Measurements from ENCODE around the gene BASP1.

DNA sequence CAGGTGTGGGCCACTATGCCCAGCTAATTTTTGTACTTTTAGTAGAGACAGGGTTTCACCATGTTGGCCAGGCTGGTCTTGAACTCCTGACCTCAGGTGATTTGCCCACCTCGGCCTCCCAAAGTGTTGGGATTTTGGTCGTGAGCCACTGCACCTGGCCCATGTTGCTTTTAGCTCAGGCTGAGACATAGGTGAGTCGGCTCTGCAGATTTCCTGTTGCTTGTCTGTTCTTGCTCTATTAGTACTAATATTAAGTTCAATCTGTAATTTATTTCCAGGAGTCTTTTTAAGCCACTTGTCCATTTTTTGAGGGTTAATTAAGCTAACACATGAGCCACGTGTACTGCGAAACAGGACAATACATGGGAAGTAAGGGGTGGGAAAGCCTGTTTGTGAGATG, 21.4 kb upstream of the BASP1 start:
- TF ChIP-seq, protein P1, sequence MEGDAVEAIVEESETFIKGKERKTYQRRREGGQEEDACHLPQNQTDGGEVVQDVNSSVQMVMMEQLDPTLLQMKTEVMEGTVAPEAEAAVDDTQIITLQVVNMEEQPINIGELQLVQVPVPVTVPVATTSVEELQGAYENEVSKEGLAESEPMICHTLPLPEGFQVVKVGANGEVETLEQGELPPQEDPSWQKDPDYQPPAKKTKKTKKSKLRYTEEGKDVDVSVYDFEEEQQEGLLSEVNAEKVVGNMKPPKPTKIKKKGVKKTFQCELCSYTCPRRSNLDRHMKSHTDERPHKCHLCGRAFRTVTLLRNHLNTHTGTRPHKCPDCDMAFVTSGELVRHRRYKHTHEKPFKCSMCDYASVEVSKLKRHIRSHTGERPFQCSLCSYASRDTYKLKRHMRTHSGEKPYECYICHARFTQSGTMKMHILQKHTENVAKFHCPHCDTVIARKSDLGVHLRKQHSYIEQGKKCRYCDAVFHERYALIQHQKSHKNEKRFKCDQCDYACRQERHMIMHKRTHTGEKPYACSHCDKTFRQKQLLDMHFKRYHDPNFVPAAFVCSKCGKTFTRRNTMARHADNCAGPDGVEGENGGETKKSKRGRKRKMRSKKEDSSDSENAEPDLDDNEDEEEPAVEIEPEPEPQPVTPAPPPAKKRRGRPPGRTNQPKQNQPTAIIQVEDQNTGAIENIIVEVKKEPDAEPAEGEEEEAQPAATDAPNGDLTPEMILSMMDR (IDR thresholded peaks at IDR 0.05; ENCODE audit: poor library complexity), result no peak
- no peak for TF ChIP-seq EZH2 (IDR thresholded peaks at IDR 0.05; ENCODE audit: borderline replicate concordance)
- no peak for TF ChIP-seq EZH2phosphoT487 (IDR thresholded peaks at IDR 0.05; ENCODE audit: low read depth, severe bottlenecking, unreplicated experiment)

Data from hepatocyte (in vitro differentiated cells).